Measurements from ENCODE around the gene IGLL1. TPM values are rescaled to one million over a fixed set of nuclear protein-coding genes. Genes with fewer than 3 reads are reported as not detected.

The IGLL1 gene
- total RNA-seq, 1 experiment from 2014 or later, result not detected

DNA sequence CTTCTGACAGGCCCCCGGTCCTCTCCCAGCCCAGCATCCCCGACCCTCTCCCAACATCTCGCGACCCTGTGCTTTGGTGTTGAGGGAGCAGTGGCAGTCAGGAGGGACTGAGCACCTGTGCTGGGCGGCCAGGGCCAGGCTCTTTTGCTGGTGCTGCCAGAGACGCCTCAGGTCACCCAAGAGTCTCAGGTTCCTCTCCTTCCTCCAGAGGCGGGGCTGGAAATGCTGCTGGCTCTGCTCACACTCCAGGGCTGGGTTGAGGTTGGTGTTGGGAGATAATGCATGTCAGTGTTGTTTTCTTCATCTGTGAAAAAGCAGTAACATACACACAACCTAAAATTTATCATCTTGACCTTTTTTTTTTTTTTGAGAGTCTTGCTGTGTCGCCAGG, 1.2 kb upstream of the IGLL1 start:
- intact Hi-C loops (cut with micrococcal nuclease; ENCODE audit: unreplicated experiment) (no loop called here), in situ Hi-C loops (cut with HindIII; ENCODE audit: low pct_unique_long_range_greater_than_20kb, low sequenced_read_pairs) (no loop called here)
- Histone ChIP-seq H3K27ac (ENCODE audit: low read length) (no peak overlapping the region), H3K4me3 (ENCODE audit: low read depth in 2 of 2, low read length in 2 of 2) (no peak overlapping the region), H3K27me3 (ENCODE audit: control insufficient read depth, insufficient read depth, low read length) (no peaks in the 10 kb centered on the region), H3K36me3 (ENCODE audit: control insufficient read depth, insufficient read depth, low read length) (no peaks in the 10 kb centered on the region), H3K9me3 (ENCODE audit: control insufficient read depth, insufficient read depth, low read depth, low read length) (no peaks in the 10 kb centered on the region), H3K4me1 (ENCODE audit: control insufficient read depth, insufficient read depth, low read length) (no peaks in the 10 kb centered on the region)
- DNase-seq (ENCODE audit: low read depth, low spot score) (no peak), ATAC-seq (no peak)
- ChIA-PET POLR2A (interaction anchor here (0.6 kb wide), 1 partner anchor 196 kb away, joined by 5 read pairs; no protein-coding TSS in a partner anchor), CTCF (no interaction called here)
- no TSS peak for BruUV-seq (replicated peaks)
- TF ChIP-seq TCF7L2 (IDR thresholded peaks at IDR 0.05; ENCODE audit: low read depth, low read length) (no peak), POLR2AphosphoS5 (IDR thresholded peaks at IDR 0.05; ENCODE audit: low read depth, low read length) (no peak), SIN3A (IDR thresholded peaks at IDR 0.05; ENCODE audit: borderline replicate concordance, insufficient read depth, low read depth, low read length) (no peak)
- TF ChIP-seq, protein P1, sequence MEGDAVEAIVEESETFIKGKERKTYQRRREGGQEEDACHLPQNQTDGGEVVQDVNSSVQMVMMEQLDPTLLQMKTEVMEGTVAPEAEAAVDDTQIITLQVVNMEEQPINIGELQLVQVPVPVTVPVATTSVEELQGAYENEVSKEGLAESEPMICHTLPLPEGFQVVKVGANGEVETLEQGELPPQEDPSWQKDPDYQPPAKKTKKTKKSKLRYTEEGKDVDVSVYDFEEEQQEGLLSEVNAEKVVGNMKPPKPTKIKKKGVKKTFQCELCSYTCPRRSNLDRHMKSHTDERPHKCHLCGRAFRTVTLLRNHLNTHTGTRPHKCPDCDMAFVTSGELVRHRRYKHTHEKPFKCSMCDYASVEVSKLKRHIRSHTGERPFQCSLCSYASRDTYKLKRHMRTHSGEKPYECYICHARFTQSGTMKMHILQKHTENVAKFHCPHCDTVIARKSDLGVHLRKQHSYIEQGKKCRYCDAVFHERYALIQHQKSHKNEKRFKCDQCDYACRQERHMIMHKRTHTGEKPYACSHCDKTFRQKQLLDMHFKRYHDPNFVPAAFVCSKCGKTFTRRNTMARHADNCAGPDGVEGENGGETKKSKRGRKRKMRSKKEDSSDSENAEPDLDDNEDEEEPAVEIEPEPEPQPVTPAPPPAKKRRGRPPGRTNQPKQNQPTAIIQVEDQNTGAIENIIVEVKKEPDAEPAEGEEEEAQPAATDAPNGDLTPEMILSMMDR (IDR thresholded peaks at IDR 0.05), result no peak
- TF ChIP-seq, protein P2, sequence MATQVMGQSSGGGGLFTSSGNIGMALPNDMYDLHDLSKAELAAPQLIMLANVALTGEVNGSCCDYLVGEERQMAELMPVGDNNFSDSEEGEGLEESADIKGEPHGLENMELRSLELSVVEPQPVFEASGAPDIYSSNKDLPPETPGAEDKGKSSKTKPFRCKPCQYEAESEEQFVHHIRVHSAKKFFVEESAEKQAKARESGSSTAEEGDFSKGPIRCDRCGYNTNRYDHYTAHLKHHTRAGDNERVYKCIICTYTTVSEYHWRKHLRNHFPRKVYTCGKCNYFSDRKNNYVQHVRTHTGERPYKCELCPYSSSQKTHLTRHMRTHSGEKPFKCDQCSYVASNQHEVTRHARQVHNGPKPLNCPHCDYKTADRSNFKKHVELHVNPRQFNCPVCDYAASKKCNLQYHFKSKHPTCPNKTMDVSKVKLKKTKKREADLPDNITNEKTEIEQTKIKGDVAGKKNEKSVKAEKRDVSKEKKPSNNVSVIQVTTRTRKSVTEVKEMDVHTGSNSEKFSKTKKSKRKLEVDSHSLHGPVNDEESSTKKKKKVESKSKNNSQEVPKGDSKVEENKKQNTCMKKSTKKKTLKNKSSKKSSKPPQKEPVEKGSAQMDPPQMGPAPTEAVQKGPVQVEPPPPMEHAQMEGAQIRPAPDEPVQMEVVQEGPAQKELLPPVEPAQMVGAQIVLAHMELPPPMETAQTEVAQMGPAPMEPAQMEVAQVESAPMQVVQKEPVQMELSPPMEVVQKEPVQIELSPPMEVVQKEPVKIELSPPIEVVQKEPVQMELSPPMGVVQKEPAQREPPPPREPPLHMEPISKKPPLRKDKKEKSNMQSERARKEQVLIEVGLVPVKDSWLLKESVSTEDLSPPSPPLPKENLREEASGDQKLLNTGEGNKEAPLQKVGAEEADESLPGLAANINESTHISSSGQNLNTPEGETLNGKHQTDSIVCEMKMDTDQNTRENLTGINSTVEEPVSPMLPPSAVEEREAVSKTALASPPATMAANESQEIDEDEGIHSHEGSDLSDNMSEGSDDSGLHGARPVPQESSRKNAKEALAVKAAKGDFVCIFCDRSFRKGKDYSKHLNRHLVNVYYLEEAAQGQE (IDR thresholded peaks at IDR 0.05; ENCODE audit: insufficient read depth in 1 of 2, low read depth in 2 of 2, low read length in 1 of 2), result no peak

DNA sequence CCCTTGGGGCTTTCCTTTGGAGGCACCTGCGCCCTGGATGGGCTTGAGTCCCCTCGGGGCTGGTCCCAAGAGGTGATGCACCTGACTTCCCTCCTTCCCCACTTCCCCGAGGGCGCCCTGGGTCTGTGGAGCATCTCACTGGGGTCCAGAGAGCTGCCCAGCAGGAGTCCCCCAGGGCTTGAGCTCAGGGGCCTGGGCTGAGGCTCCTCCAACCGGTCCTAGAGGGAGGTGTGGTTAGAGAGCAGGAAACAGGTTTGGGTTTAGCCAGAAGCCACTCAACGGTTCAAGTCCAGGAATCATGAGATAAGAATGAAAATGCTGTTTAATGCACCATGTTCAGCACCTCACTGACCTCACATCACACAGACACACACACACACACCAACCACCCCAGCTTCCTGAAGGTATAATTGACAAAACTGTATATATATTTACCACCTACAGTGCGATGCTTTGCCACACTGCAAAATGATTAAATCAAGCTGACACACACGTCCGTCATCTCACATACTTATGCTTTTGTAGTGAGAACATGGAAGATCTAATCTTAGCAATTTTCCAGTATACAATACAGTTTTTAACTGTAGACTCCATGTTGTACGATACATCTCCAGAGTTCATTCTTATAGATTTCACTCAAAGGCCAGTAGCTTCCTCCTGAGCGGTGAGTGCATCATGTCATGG, 628 bp upstream of the IGLL1 start:
- intact Hi-C loops (cut with micrococcal nuclease; ENCODE audit: unreplicated experiment), result no loop called here
- ChIA-PET POLR2A (no interaction called here), CTCF (no interaction called here)
- TF ChIP-seq TCF7L2 (IDR thresholded peaks at IDR 0.05; ENCODE audit: low read depth, low read length) (no peak), SIN3A (IDR thresholded peaks at IDR 0.05; ENCODE audit: borderline replicate concordance, insufficient read depth, low read depth, low read length) (no peak), POLR2AphosphoS5 (IDR thresholded peaks at IDR 0.05; ENCODE audit: low read depth, low read length) (no peak)
- TF ChIP-seq, protein P2 (IDR thresholded peaks at IDR 0.05; ENCODE audit: insufficient read depth in 1 of 2, low read depth in 2 of 2, low read length in 1 of 2), result no peak
- TF ChIP-seq, protein P1 (IDR thresholded peaks at IDR 0.05), result no peak
- Histone ChIP-seq H3K36me3 (ENCODE audit: control insufficient read depth, insufficient read depth, low read length) (no peaks in the 10 kb centered on the region), H3K27ac (ENCODE audit: low read length) (no peak overlapping the region), H3K27me3 (ENCODE audit: control insufficient read depth, insufficient read depth, low read length) (no peaks in the 10 kb centered on the region), H3K9me3 (ENCODE audit: control insufficient read depth, insufficient read depth, low read depth, low read length) (no peaks in the 10 kb centered on the region), H3K4me3 (ENCODE audit: low read depth in 2 of 2, low read length in 2 of 2) (no peak overlapping the region), H3K4me1 (ENCODE audit: control insufficient read depth, insufficient read depth, low read length) (no peaks in the 10 kb centered on the region)
- in situ Hi-C loops (cut with HindIII; ENCODE audit: low pct_unique_long_range_greater_than_20kb, low sequenced_read_pairs), result no loop called here
- no TSS peak for BruUV-seq (replicated peaks)
- DNase-seq (ENCODE audit: low read depth, low spot score) (no peak), ATAC-seq (no peak)

All from Panc1 (cell line).